B cell (primary cell): ENCODE results near the gene TRAP1. TPM values are rescaled to one million over a fixed set of nuclear protein-coding genes. Genes with fewer than 3 reads are reported as not detected.

ENCODE experiments used
- ATAC-seq: fragments of 200-7000 bp; cut with Tn5 transposase; one replicate; pipeline ENCODE4 v1.10.0; 2021; ENCODE audit warnings: low read depth, mild to moderate bottlenecking, moderate number of reproducible peaks, moderate library complexity
- CTCF ChIA-PET: fragments of 350-600 bp; sonication (Branson Sonifier 250); formaldehyde crosslinking; loops from one replicate; lab custom pipeline; 2021; ENCODE audit warnings: antibody characterized with exemption, inconsistent platforms; lab: Charles Lee
- POLR2A ChIA-PET: fragments of 350-600 bp; sonication (Branson Sonifier 250); formaldehyde crosslinking; loops from one replicate; lab custom pipeline; 2021; ENCODE audit warnings: antibody characterized with exemption; lab: Charles Lee
- DNase-seq: peaks from one replicate; pipeline ENCODE4 v3.0.0; 2013
- H2AFZ ChIP-seq: 2 replicates; pipeline ENCODE4 v1.6.1; 2012; ENCODE audit warnings: mild to moderate bottlenecking, low read depth, low read length; ENCODE audit not compliant: insufficient read depth, poor library complexity, severe bottlenecking
- H3K27ac ChIP-seq, 2 donors: 1 replicate in 1 of 2; 2 replicates in 1 of 2; pipeline ENCODE4 v1.5.1; 2012 to 2013; ENCODE audit warnings: low read length in 2 of 2, mild to moderate bottlenecking in 2 of 2, moderate library complexity in 1 of 2
- H3K27me3 ChIP-seq, 4 experiments: fragments of 200-600 bp in 1 of 4; sonication (generic) in 1 of 4; replicated peaks in 1 of 4; 1 replicate in 2 of 4; 2 replicates in 2 of 4; pipeline versions ENCODE4 v1.6.1 to v1.7.0; 2013 to 2016; ENCODE audit warnings: low read length in 3 of 4, mild to moderate bottlenecking in 2 of 4, mixed read lengths in 1 of 4, moderate library complexity in 1 of 4; ENCODE audit not compliant: insufficient read depth in 4 of 4, control insufficient read depth in 3 of 4; ENCODE audit errors: control extremely low read depth in 1 of 4
- H3K36me3 ChIP-seq, 2 experiments: replicated peaks in 1 of 2; 1 replicate in 1 of 2; 2 replicates in 1 of 2; pipeline versions ENCODE4 v1.6.1 to v1.7.1; 2013; ENCODE audit warnings: low read length in 1 of 2; ENCODE audit not compliant: insufficient read depth in 2 of 2, control insufficient read depth in 1 of 2; ENCODE audit errors: control extremely low read depth in 1 of 2, extremely low read depth in 1 of 2
- H3K4me1 ChIP-seq, 2 donors: fragments of 200-600 bp in 1 of 2; sonication (generic) in 1 of 2; 1 replicate in 1 of 2; 2 replicates in 1 of 2; pipeline versions ENCODE4 v1.5.1 to v1.6.1; 2013 to 2017; ENCODE audit warnings: low read length in 2 of 2; ENCODE audit not compliant: control insufficient read depth in 2 of 2, insufficient read depth in 2 of 2
- H3K4me2 ChIP-seq: replicated peaks from 2 replicates; pipeline ENCODE3; 2012; ENCODE audit warnings: mild to moderate bottlenecking, low read depth, low read length; ENCODE audit not compliant: poor library complexity, severe bottlenecking
- H3K4me3 ChIP-seq, 5 experiments: fragments of 200-600 bp in 1 of 5; sonication (generic) in 1 of 5; 1 replicate in 3 of 5; 2 replicates in 2 of 5; pipeline versions ENCODE4 v1.5.1 to v1.7.0; 2011 to 2016; ENCODE audit warnings: low read length in 4 of 5, mild to moderate bottlenecking in 4 of 5, low read depth in 2 of 5, control low read depth in 1 of 5, moderate library complexity in 1 of 5; ENCODE audit not compliant: insufficient read depth in 1 of 5; ENCODE audit errors: control extremely low read depth in 1 of 5, extremely low read depth in 1 of 5
- H3K79me2 ChIP-seq: fragments of 200-600 bp; sonication (generic); one replicate; pipeline ENCODE4 v1.6.0; 2016; ENCODE audit warnings: low read length; ENCODE audit not compliant: control insufficient read depth, insufficient read depth
- H3K9ac ChIP-seq: fragments of 200-600 bp; sonication (generic); 2 replicates; pipeline ENCODE4 v1.6.1; 2017; ENCODE audit warnings: mild to moderate bottlenecking, low read length, moderate library complexity
- H3K9me3 ChIP-seq, 3 donors: one replicate each; pipeline versions ENCODE4 v1.6.1 to v1.7.1; 2013; ENCODE audit warnings: low read length in 2 of 3; ENCODE audit not compliant: control insufficient read depth in 2 of 3, insufficient read depth in 1 of 3; ENCODE audit errors: control extremely low read depth in 1 of 3
- H4K20me1 ChIP-seq: 2 replicates; pipeline ENCODE4 v1.6.0; 2012; ENCODE audit warnings: mild to moderate bottlenecking, low read length; ENCODE audit not compliant: insufficient read depth, control insufficient read depth, poor library complexity, severe bottlenecking
- H3K27ac Mint-ChIP-seq: one replicate; pipeline ENCODE4 v1.8.0; 2021; ENCODE audit warnings: mixed read lengths
- H3K27me3 Mint-ChIP-seq: one replicate; pipeline ENCODE4 v1.8.0; 2021; ENCODE audit warnings: mixed read lengths
- H3K4me1 Mint-ChIP-seq: one replicate; pipeline ENCODE4 v1.8.0; 2021; ENCODE audit warnings: mixed read lengths
- H3K4me3 Mint-ChIP-seq: one replicate; pipeline ENCODE4 v1.8.0; 2021; ENCODE audit warnings: mixed read lengths
- H3K9me3 Mint-ChIP-seq: one replicate; pipeline ENCODE4 v1.8.0; 2022; ENCODE audit warnings: mixed read lengths; ENCODE audit not compliant: insufficient read depth
- CTCF ChIP-seq: fragments of 200-600 bp; IDR thresholded peaks from one replicate; pipeline ENCODE4 v1.8.0; 2022; ENCODE audit warnings: antibody characterized with exemption, mild to moderate bottlenecking
- EZH2 ChIP-seq: IDR thresholded peaks from 2 replicates; pipeline ENCODE4 v1.6.1; 2012; ENCODE audit warnings: borderline replicate concordance, low read depth, mild to moderate bottlenecking, moderate library complexity, low read length; ENCODE audit not compliant: insufficient read depth, poor library complexity, severe bottlenecking
- WGBS: methylation state at CpG from one replicate; pipeline ENCODE4 v1.1.5; 2013; ENCODE audit warnings: missing lambda C conversion rate; ENCODE audit not compliant: insufficient coverage; 5-methylcytosine and 5-hydroxymethylcytosine counted together
- intact Hi-C: fragments of 100-400 bp; cut with micrococcal nuclease; formaldehyde crosslinking; loops from one replicate; pipeline ENCODE4 v1.10.0; 2022
- polyA plus RNA-seq: library from polyadenylated mRNA; depleted of rRNA; stranded (reverse); fragments of >200 nt; gene quantifications from 2 replicates; pipeline ENCODE4 v1.2.3, GENCODE V29; 2012
- total RNA-seq, 2 donors: library from RNA; stranded (reverse); fragments of 120-200 nt in 1 of 2; gene quantifications; 1 replicate in 1 of 2; 2 replicates in 1 of 2; pipeline versions ENCODE4 v1.2.3 to v1.2.4, GENCODE V29; 2013 to 2022

Gene TRAP1
- total and polyA plus RNA-seq, 2 donors (not counting 1 experiment from before 2014, with no cell fraction given), result 51.1 to 88.4 TPM

- Histone ChIP-seq H4K20me1 (no peaks in the 10 kb centered on the region), H3K79me2 (peaks cover 32% of the 10 kb centered on the region), H3K27ac (no peak overlapping the region), H3K9me3 (peaks cover 0 to 7% (median 0%) of the 10 kb centered on the region in 3 donors), H2AFZ (no peak overlapping the region), H3K4me1 (peaks cover 0 to 2% of the 10 kb centered on the region in 2 donors), H3K27me3 (no peaks in the 10 kb centered on the region), H3K4me3 (no peak overlapping the region), H3K4me2 (no peak overlapping the region), H3K36me3 (no peaks in the 10 kb centered on the region), H3K9ac (no peak overlapping the region)
- Mint-ChIP-seq H3K27me3 (no peaks in the 10 kb centered on the region), H3K27ac (no peak overlapping the region), H3K4me1 (peaks cover 8% of the 10 kb centered on the region), H3K4me3 (no peak overlapping the region), H3K9me3 (no peaks in the 10 kb centered on the region)
- ATAC-seq (no peak), DNase-seq (no peak)
- ChIA-PET CTCF (interaction anchor here (1.2 to 2.4 kb wide), 2 partner anchors 8 to 76 kb away, joined by 3 to 6 read pairs; no protein-coding TSS in a partner anchor), POLR2A (no interaction called here)
- WGBS, result 90% methylated on average over 18 of the region's 19 CpGs
- intact Hi-C loops, result no loop called here
- no peak for TF ChIP-seq CTCF
- TF ChIP-seq EZH2, result no peak
Observed at GRCh38 chr16:3695610-3696369, 21.5 kb downstream of the TRAP1 start.

GRCh38 chr16:3694051-3694450 lies 23.3 kb downstream of the TRAP1 start:
- no peaks in the 10 kb centered on the region for H3K27me3 ChIP-seq
- no peak overlapping the region for H2AFZ ChIP-seq
- peaks cover 14% of the 10 kb centered on the region for H3K4me1 Mint-ChIP-seq
- H3K36me3 ChIP-seq, result no peaks in the 10 kb centered on the region
- no peak overlapping the region for H3K27ac ChIP-seq
- intact Hi-C loops, result no loop called here
- H3K27ac Mint-ChIP-seq, result no peak overlapping the region
- no peak overlapping the region for H3K9ac ChIP-seq
- no peak for TF ChIP-seq CTCF
- no peak for TF ChIP-seq EZH2
- peaks cover 36% of the 10 kb centered on the region for H3K79me2 ChIP-seq
- CTCF ChIA-PET, result interaction anchor here (0.6 to 1.0 kb wide), 2 partner anchors 185 to 564 kb away, joined by 4 to 5 read pairs; no protein-coding TSS in a partner anchor
- H3K4me2 ChIP-seq, result no peak overlapping the region
- no peak overlapping the region for H3K4me3 ChIP-seq
- H3K4me1 ChIP-seq, result peaks cover 3 to 9% of the 10 kb centered on the region in 2 donors
- no peak overlapping the region for H3K4me3 Mint-ChIP-seq
- POLR2A ChIA-PET, result interaction anchor here (0.6 kb wide), 1 partner anchor 11 kb away, joined by 3 read pairs; no protein-coding TSS in a partner anchor
- H4K20me1 ChIP-seq, result no peaks in the 10 kb centered on the region
- H3K9me3 ChIP-seq, result peaks cover 0 to 7% (median 0%) of the 10 kb centered on the region in 3 donors
- no peak for DNase-seq
- no peaks in the 10 kb centered on the region for H3K27me3 Mint-ChIP-seq
- H3K9me3 Mint-ChIP-seq, result no peaks in the 10 kb centered on the region
- no peak for ATAC-seq
- 99% methylated on average over 7 of the region's 9 CpGs for WGBS
